Ascending aorta (tissue), 2 donors: ENCODE measurements around the gene DDR1. TPM values are rescaled to one million over a fixed set of nuclear protein-coding genes. Genes with fewer than 3 reads are reported as not detected.
"Not testable (repeated sequence)": the region's sequence is repeated elsewhere in the genome, so short reads cannot be mapped to it uniquely, and the experiment has no call there.

Experiments used
- DNase-seq, 2 donors: peaks; one replicate each; pipeline ENCODE4 v3.0.0-alpha.2; 2019; ENCODE audit warnings: low spot score in 2 of 2
- H3K27ac ChIP-seq, 2 donors: fragments of 200-600 bp; sonication (generic); one replicate each; pipeline ENCODE4 v1.5.1; 2016 to 2017; ENCODE audit warnings: mild to moderate bottlenecking in 1 of 2
- H3K27me3 ChIP-seq: fragments of 200-600 bp; sonication (generic); one replicate; pipeline ENCODE4 v1.5.1; 2017
- H3K36me3 ChIP-seq, 2 donors: fragments of 200-600 bp; sonication (generic); one replicate each; pipeline ENCODE4 v1.5.1; 2016
- H3K4me1 ChIP-seq, 2 donors: fragments of 200-600 bp; sonication (generic); one replicate each; pipeline ENCODE4 v1.5.1; 2016 to 2017; ENCODE audit warnings: mild to moderate bottlenecking in 1 of 2
- H3K4me3 ChIP-seq, 2 donors: fragments of 200-600 bp; sonication (generic); one replicate each; pipeline ENCODE4 v1.5.1; 2016 to 2017; ENCODE audit warnings: mild to moderate bottlenecking in 1 of 2
- H3K9me3 ChIP-seq, 2 donors: fragments of 200-600 bp; sonication (generic); one replicate each; pipeline ENCODE4 v1.5.1; 2016
- CTCF ChIP-seq, 3 experiments: fragments of 200-600 bp in 2 of 3; fragments of 450-650 bp in 1 of 3; sonication (generic) in 2 of 3; IDR thresholded peaks; one replicate each; pipeline ENCODE4 v1.5.1; 2016 to 2019; ENCODE audit warnings: antibody characterized with exemption in 3 of 3, mild to moderate bottlenecking in 1 of 3, moderate library complexity in 1 of 3
- intact Hi-C: fragments of 100-400 bp; cut with DNase I; formaldehyde crosslinking; loops from one replicate; pipeline ENCODE4 v1.15.1; 2023
- total RNA-seq: library from RNA; depleted of rRNA; stranded (reverse); fragments of >200 nt; gene quantifications from one replicate; pipeline ENCODE4 v1.1.0, GENCODE V29; 2016

The DDR1 gene
- total RNA-seq, 1 donor from 2014 or later = 18.8 TPM

- no peaks in the 10 kb centered on the region for H3K36me3 ChIP-seq
- no peak overlapping the region for H3K27ac ChIP-seq
- no peak overlapping the region for H3K4me3 ChIP-seq
- H3K9me3 ChIP-seq = peaks cover 0 to 6% of the 10 kb centered on the region in 2 donors
- TF ChIP-seq CTCF (IDR thresholded peaks at IDR 0.05) = no peak
- H3K4me1 ChIP-seq = no peaks in the 10 kb centered on the region
- H3K27me3 ChIP-seq = no peaks in the 10 kb centered on the region
- DNase-seq = peak in 1 of 2 donors; percentile 22
- intact Hi-C loops = no loop called here
Observed at GRCh38 chr6:30864325-30864724, 20.0 kb upstream of the DDR1 start.

DNA sequence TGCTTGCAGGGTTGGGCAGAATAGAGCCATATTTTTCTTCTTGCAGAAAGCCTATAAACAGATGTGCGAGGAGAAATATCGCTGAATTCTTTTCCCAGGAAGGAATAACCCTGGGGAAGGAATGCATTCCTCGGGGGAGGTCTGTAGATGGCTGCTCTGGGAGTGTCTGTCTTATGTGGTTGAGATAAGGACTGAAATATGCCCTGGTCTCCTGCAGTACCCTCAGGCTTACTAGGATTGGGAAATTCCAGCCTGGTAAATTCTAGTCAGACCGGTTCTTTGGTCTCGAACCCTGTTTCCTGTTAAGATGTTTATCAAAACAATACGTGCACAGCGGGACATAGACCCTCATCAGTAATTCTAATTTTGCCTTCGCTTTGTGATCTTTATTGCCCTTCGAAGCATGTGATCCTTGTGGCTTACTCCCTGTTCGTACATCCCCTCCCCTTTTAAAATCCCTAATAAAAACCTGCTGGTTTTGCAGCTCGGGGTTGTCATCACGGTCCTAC lies 15.0 kb upstream of the DDR1 start:
- peaks cover 0 to 20% of the 10 kb centered on the region in 2 donors for H3K9me3 ChIP-seq
- H3K27me3 ChIP-seq, H3K36me3 ChIP-seq, intact Hi-C loops, H3K27ac ChIP-seq, H3K4me3 ChIP-seq, H3K4me1 ChIP-seq: not testable (repeated sequence)
- peak in 1 of 2 donors; percentile 15 for DNase-seq

DNA sequence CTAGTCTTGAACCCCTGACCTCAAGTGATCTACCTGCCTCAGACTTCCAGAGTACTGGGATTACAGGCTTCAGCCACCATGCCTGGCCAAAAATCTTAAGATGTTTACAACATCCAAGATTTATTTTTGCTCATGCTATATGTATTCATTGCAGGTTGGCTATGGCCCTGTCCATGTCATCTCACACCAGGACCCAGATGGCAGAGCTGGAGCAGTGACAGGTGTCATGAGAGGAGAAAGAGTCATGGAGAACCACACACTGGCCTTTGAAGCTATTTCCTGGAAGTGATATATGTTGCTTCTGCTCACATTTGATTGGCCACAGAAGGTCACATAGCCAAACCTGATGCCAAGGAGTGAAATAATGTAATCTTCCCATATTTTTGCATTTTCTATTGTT lies 13.8 kb upstream of the DDR1 start:
- Histone ChIP-seq H3K9me3 (peaks cover 0 to 20% of the 10 kb centered on the region in 2 donors), H3K36me3 (no peaks in the 10 kb centered on the region), H3K27me3 (no peaks in the 10 kb centered on the region), H3K4me3 (no peak overlapping the region), H3K4me1 (no peaks in the 10 kb centered on the region), H3K27ac (no peak overlapping the region)
- no peak for DNase-seq
- intact Hi-C loops = no loop called here
- no peak for TF ChIP-seq CTCF (IDR thresholded peaks at IDR 0.05)

GRCh38 chr6:30871592-30872183 lies 12.6 kb upstream of the DDR1 start:
- TF ChIP-seq CTCF (IDR thresholded peaks at IDR 0.05) = no peak
- Histone ChIP-seq H3K9me3 (peaks cover 0 to 20% of the 10 kb centered on the region in 2 donors), H3K36me3 (no peaks in the 10 kb centered on the region), H3K27me3 (no peaks in the 10 kb centered on the region), H3K4me3 (no peak overlapping the region), H3K4me1 (peaks cover 0 to under 1% of the 10 kb centered on the region in 2 donors), H3K27ac (no peak overlapping the region)
- no peak for DNase-seq
- intact Hi-C loops = no loop called here

GRCh38 chr6:30873137-30873640 lies 11.1 kb upstream of the DDR1 start:
- intact Hi-C loops = no loop called here
- Histone ChIP-seq H3K36me3 (no peaks in the 10 kb centered on the region), H3K27ac (no peak overlapping the region), H3K4me1 (peaks cover 0 to 11% of the 10 kb centered on the region in 2 donors), H3K4me3 (no peak overlapping the region), H3K9me3 (peaks cover 0 to 20% of the 10 kb centered on the region in 2 donors), H3K27me3 (no peaks in the 10 kb centered on the region)
- no peak for DNase-seq
- TF ChIP-seq CTCF (IDR thresholded peaks at IDR 0.05) = no peak

DNA sequence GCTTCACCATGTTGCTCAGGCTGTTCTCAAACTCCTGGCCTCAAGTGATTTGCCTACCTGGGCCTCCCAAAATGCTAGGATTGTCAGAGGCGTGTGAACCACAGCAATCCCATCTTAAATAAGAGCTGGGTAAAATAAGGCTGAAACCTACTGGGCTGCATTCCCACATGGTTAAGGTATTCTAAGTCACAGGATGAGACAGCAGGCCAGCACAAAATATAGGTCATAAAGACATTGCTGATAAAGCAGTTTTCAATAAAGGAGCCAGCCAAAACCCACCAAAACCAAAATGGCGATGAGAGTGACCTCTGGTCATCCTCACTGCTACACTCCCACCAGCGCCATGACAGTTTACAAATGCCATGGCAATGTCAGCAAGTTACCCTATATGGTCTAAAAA lies 10.5 kb upstream of the DDR1 start:
- Histone ChIP-seq H3K4me1 (peaks cover 0 to 11% of the 10 kb centered on the region in 2 donors), H3K9me3 (peaks cover 0 to 19% of the 10 kb centered on the region in 2 donors)
- intact Hi-C loops, H3K27me3 ChIP-seq, H3K27ac ChIP-seq, H3K4me3 ChIP-seq, H3K36me3 ChIP-seq, DNase-seq: not testable (repeated sequence)
